GM23338 (cell line): Measurements from ENCODE around the gene EFCAB13.

Experiments
- CREB1 ChIP-seq: fragments of 250-450 bp; sonication (Bioruptor Pico); IDR thresholded peaks from 2 replicates; pipeline ENCODE4 v1.5.0; 2020; ENCODE audit warnings: low read depth, mild to moderate bottlenecking, moderate library complexity
- CTCF ChIP-seq, 2 experiments: fragments of 200-600 bp in 1 of 2; sonication (generic) in 1 of 2; conservative IDR thresholded peaks; 2 replicates each; pipeline versions ENCODE4 v1.5.1 to v1.6.1; 2016 to 2017; ENCODE audit warnings: antibody characterized with exemption in 2 of 2, low read depth in 2 of 2, mild to moderate bottlenecking in 2 of 2, moderate library complexity in 1 of 2
- EZH2 ChIP-seq: fragments of 200-600 bp; sonication (generic); IDR thresholded peaks from one replicate; pipeline ENCODE4 v1.8.0; 2017; ENCODE audit warnings: antibody characterized with exemption, mild to moderate bottlenecking, low read depth; ENCODE audit not compliant: unreplicated experiment
- EZH2phosphoT487 ChIP-seq: fragments of 200-600 bp; sonication (generic); IDR thresholded peaks from one replicate; pipeline ENCODE4 v1.8.1; 2018; ENCODE audit warnings: antibody characterized with exemption; ENCODE audit not compliant: unreplicated experiment
- JUNB ChIP-seq: IDR thresholded peaks from one replicate; pipeline ENCODE4 v1.6.1; 2016; ENCODE audit warnings: antibody characterized with exemption; ENCODE audit not compliant: unreplicated experiment
- POLR2AphosphoS5 ChIP-seq: IDR thresholded peaks from 2 replicates; pipeline ENCODE4 v1.6.1; 2016; ENCODE audit warnings: antibody characterized with exemption, low read depth
- REST ChIP-seq: IDR thresholded peaks from one replicate; pipeline ENCODE4 v1.6.1; 2018; ENCODE audit warnings: antibody characterized with exemption; ENCODE audit not compliant: unreplicated experiment

DNA sequence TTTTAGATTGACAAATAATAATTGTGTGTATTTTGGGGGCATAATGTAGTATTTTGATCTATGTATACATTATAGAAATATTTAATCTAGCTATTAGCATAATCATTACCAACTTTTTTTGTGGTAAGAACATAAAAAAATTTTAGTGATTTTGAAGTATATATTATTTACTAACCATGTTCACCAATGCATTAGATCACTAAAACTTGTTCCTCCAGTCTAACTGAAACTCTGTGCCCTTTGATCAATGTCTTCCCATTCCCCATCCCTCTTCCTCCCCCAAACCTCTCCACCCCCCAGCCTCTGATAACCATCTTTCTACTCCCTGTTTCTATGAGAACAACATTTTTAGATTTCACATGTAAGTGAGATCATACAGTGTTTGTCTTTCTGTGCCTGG is 8.5 kb downstream of the EFCAB13 start:
- no peak for TF ChIP-seq EZH2
- TF ChIP-seq POLR2AphosphoS5 = no peak
- TF ChIP-seq EZH2phosphoT487 = no peak
- TF ChIP-seq CTCF (conservative IDR thresholded peaks at IDR 0.05; ENCODE audit: low read depth in 2 of 2) = no peak
- TF ChIP-seq REST = no peak
- TF ChIP-seq CREB1 (CRISPR knock-in tag) = no peak
- TF ChIP-seq JUNB = no peak
